Gastrocnemius medialis (tissue), 4 donors: ENCODE results near the gene DHRSX. TPM values are rescaled to one million over a fixed set of nuclear protein-coding genes. Genes with fewer than 3 reads are reported as not detected.

Experiments used
- ATAC-seq, 2 donors: fragments of 150-250 bp; one replicate each; pipeline ENCODE4 v1.9.1; 2016
- DNase-seq, 2 donors: peaks; one replicate each; pipeline ENCODE4 v3.0.0-alpha.2; 2019
- H3K27ac ChIP-seq, 4 donors: fragments of 200-600 bp; sonication (generic); 1 replicate in 1 of 4; 2 replicates in 3 of 4; pipeline ENCODE4 v1.5.1; 2016 to 2018; ENCODE audit warnings: mild to moderate bottlenecking in 2 of 4, moderate library complexity in 1 of 4
- H3K27me3 ChIP-seq, 3 donors: fragments of 200-600 bp; sonication (generic) in 2 of 3; 1 replicate in 1 of 3; 2 replicates in 2 of 3; pipeline versions ENCODE4 v1.5.1 to v1.6.0; 2016 to 2019; ENCODE audit warnings: mild to moderate bottlenecking in 1 of 3, moderate library complexity in 1 of 3
- H3K36me3 ChIP-seq, 2 donors: fragments of 200-600 bp; sonication (generic) in 1 of 2; one replicate each; pipeline ENCODE4 v1.5.1; 2017 to 2018
- H3K4me1 ChIP-seq, 2 donors: fragments of 200-600 bp; sonication (generic) in 1 of 2; one replicate each; pipeline ENCODE4 v1.5.1; 2016 to 2017; ENCODE audit warnings: mild to moderate bottlenecking in 2 of 2
- H3K4me3 ChIP-seq, 4 donors: fragments of 200-600 bp; sonication (generic) in 3 of 4; 1 replicate in 1 of 4; 2 replicates in 3 of 4; pipeline ENCODE4 v1.5.1; 2016 to 2019; ENCODE audit warnings: mild to moderate bottlenecking in 2 of 4
- H3K9me3 ChIP-seq, 3 donors: fragments of 200-600 bp; sonication (generic) in 2 of 3; 1 replicate in 1 of 3; 2 replicates in 2 of 3; pipeline ENCODE4 v1.5.1; 2016 to 2019
- POLR2A ChIP-seq, 2 donors: fragments of 450-650 bp; IDR thresholded peaks; one replicate each; pipeline ENCODE4 v1.6.1; 2017; ENCODE audit warnings: antibody characterized with exemption in 2 of 2, mild to moderate bottlenecking in 2 of 2, moderate library complexity in 2 of 2
- in situ Hi-C, 4 donors: fragments of 200-750 bp; cut with MboI; loops; one replicate each; pipeline versions ENCODE4 v1.15.0 to v1.8.0; 2017; ENCODE audit warnings: low sequenced_read_pairs in 4 of 4
- intact Hi-C: fragments of 100-400 bp; cut with DNase I; formaldehyde crosslinking; loops from one replicate; pipeline ENCODE4 v1.15.1; 2023; ENCODE audit warnings: low total_unique reads
- total RNA-seq, 4 donors: library from RNA; depleted of rRNA; stranded (reverse); fragments of >200 nt; gene quantifications; one replicate each; pipeline versions ENCODE4 v1.1.0 to v1.2.3, GENCODE V29; 2016
- TF ChIP-seq, protein P1 (sequence below), 5 experiments: fragments of 450-650 bp in 3 of 5; fragments of 200-600 bp in 2 of 5; sonication (generic) in 2 of 5; IDR thresholded peaks in 4 of 5; conservative IDR thresholded peaks in 1 of 5; 1 replicate in 4 of 5; 2 replicates in 1 of 5; pipeline ENCODE4 v1.5.1; 2016 to 2019; ENCODE audit warnings: antibody characterized with exemption in 5 of 5, mild to moderate bottlenecking in 3 of 5, moderate library complexity in 3 of 5

DHRSX gene
- total RNA-seq, 4 donors from 2014 or later: 9.8 to 31.1 (median 13.6) TPM

DNA sequence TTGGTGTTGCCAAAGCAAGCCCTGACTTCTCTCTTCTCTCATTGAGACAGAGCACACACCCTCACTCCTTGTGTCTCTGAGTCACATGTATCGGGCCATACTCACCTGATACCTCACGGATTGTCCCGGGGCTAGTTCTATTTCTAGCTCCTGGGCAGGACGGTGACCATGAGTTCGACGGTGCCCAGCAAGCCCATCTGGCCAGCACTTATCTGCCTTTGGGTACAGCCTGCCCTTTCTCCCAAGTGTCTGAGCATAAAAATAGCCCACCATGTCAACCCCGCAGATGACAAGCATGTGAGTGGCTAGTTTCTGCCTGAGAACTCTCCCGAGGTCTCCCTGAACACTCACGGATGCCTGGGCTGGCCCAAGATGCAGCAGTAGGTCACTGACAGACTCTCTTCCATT, 158.5 kb downstream of the DHRSX start:
- in situ Hi-C loops: loop anchor here in 1 of 4 donors (25.0 kb wide), 2 partner anchors 270 to 1355 kb away; no protein-coding TSS in a partner anchor
- Histone ChIP-seq H3K27ac (peak overlapping the region; percentile 82 to 92 (median 88)), H3K4me1 (peaks cover 14 to 16% of the 10 kb centered on the region in 2 donors), H3K27me3 (no peaks in the 10 kb centered on the region), H3K36me3 (peaks cover 0 to 3% of the 10 kb centered on the region in 2 donors), H3K4me3 (no peak overlapping the region), H3K9me3 (no peaks in the 10 kb centered on the region)
- TF ChIP-seq, protein P1, sequence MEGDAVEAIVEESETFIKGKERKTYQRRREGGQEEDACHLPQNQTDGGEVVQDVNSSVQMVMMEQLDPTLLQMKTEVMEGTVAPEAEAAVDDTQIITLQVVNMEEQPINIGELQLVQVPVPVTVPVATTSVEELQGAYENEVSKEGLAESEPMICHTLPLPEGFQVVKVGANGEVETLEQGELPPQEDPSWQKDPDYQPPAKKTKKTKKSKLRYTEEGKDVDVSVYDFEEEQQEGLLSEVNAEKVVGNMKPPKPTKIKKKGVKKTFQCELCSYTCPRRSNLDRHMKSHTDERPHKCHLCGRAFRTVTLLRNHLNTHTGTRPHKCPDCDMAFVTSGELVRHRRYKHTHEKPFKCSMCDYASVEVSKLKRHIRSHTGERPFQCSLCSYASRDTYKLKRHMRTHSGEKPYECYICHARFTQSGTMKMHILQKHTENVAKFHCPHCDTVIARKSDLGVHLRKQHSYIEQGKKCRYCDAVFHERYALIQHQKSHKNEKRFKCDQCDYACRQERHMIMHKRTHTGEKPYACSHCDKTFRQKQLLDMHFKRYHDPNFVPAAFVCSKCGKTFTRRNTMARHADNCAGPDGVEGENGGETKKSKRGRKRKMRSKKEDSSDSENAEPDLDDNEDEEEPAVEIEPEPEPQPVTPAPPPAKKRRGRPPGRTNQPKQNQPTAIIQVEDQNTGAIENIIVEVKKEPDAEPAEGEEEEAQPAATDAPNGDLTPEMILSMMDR (IDR thresholded peaks at IDR 0.05 in 4 of 5, conservative IDR thresholded peaks at IDR 0.05 in 1 of 5): peak in 1 of 5 experiments; percentile 33
- peak; percentile 67 to 79 for TF ChIP-seq POLR2A (IDR thresholded peaks at IDR 0.05)
- peak; percentile 94 to 96 for ATAC-seq
- DNase-seq: peak; percentile 94 to 97
- intact Hi-C loops: loop anchor here (1.0 to 5.0 kb wide), 2 partner anchors 21 to 60 kb away; no protein-coding TSS in a partner anchor

DNA sequence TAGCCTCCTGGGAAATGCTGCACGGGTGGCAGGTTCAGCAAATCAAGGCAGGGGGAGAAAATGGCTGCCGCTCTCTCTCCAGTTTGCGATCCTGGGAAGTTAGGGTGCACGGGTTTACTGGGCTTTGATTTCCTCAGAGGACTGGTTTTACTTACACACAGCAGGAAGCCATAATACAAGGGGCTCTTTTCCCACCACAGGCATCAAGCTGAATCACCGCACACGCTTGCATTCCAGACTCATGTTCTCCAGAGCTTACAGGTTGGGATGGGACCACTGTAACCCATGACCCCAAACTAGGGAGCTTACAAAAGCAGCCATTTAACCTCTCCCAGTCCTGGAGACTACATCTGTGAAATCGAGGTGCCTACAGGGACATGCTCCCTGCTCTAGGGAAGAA, 159.8 kb downstream of the DHRSX start:
- Histone ChIP-seq H3K27me3 (no peaks in the 10 kb centered on the region), H3K9me3 (no peaks in the 10 kb centered on the region), H3K36me3 (peaks cover 0 to 3% of the 10 kb centered on the region in 2 donors), H3K4me3 (no peak overlapping the region), H3K4me1 (peaks cover 14 to 16% of the 10 kb centered on the region in 2 donors), H3K27ac (peak overlapping the region; percentile 81 to 89 (median 88))
- intact Hi-C loops: loop anchor here (5.0 kb wide), 1 partner anchor 61 kb away; no protein-coding TSS in a partner anchor
- TF ChIP-seq, protein P1 (IDR thresholded peaks at IDR 0.05 in 4 of 5, conservative IDR thresholded peaks at IDR 0.05 in 1 of 5): no peak
- no peak for TF ChIP-seq POLR2A (IDR thresholded peaks at IDR 0.05)
- no peak for ATAC-seq
- no peak for DNase-seq
- in situ Hi-C loops: loop anchor here in 1 of 4 donors (25.0 kb wide), 2 partner anchors 271 to 1354 kb away; no protein-coding TSS in a partner anchor

DNA sequence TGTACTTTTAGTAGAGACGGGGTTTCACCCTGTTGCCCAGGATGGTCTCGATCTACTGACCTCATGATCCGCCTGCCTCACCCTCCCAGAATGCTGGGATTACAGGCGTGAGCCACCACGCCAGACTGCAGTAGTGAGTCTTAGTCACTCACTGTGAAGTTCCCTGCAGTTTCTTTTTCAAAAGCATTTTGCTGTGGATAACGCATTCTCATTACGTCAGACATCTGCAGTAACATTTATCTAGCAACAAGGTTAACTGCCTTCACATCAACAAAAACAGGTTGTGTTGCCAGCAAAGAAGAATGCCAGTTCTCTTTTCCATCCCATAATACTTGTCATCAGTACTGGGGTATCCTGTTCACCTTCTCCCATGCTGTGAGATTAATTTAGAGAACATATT, 164.6 kb downstream of the DHRSX start:
- ATAC-seq (no peak), DNase-seq (no peak)
- TF ChIP-seq, protein P1 (IDR thresholded peaks at IDR 0.05 in 4 of 5, conservative IDR thresholded peaks at IDR 0.05 in 1 of 5): no peak
- no peak for TF ChIP-seq POLR2A (IDR thresholded peaks at IDR 0.05)
- H3K36me3 ChIP-seq: peaks cover 0 to 3% of the 10 kb centered on the region in 2 donors
- H3K27ac ChIP-seq: no peak overlapping the region
- H3K4me3 ChIP-seq: no peak overlapping the region
- H3K9me3 ChIP-seq: no peaks in the 10 kb centered on the region
- intact Hi-C loops (no loop called here), in situ Hi-C loops (loop anchor here in 1 of 4 donors (25.0 kb wide), 2 partner anchors 276 to 1349 kb away; no protein-coding TSS in a partner anchor)
- H3K4me1 ChIP-seq: peaks cover 0 to 10% of the 10 kb centered on the region in 2 donors
- H3K27me3 ChIP-seq: no peaks in the 10 kb centered on the region

DNA sequence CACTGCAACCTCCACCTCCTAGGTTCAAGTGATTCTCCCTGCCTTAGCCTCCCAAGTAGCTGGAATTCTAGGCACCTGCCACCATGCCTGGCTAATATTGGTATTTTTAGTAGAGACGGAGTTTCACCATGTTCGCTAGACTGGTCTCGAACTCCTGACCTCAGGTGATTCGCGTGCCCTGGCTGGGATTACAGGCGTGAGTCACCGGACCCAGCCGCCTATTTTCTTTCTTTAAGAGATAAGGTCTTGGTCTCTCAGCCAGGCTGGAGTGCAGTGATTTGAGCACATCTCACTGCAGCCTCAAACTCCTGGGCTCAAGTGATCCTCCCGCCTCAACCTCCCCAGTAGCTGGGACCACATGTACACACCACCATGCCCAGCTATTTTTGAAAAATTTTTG, 166.5 kb downstream of the DHRSX start:
- ATAC-seq (no peak), DNase-seq (peak in 1 of 2 donors; percentile 48)
- intact Hi-C loops: no loop called here

More for the DNA sequence above, 166.5 kb downstream of the DHRSX start:
- Histone ChIP-seq H3K4me1 (peaks cover 0 to 16% of the 10 kb centered on the region in 2 donors), H3K27me3 (no peaks in the 10 kb centered on the region), H3K27ac (no peak overlapping the region), H3K36me3 (peaks cover 0 to 3% of the 10 kb centered on the region in 2 donors), H3K4me3 (no peak overlapping the region), H3K9me3 (no peaks in the 10 kb centered on the region)
- in situ Hi-C loops: loop anchor here in 1 of 4 donors (25.0 kb wide), 2 partner anchors 278 to 1347 kb away; no protein-coding TSS in a partner anchor
- TF ChIP-seq, protein P1 (IDR thresholded peaks at IDR 0.05 in 4 of 5, conservative IDR thresholded peaks at IDR 0.05 in 1 of 5): no peak
- TF ChIP-seq POLR2A (IDR thresholded peaks at IDR 0.05): no peak
